Measurements from ENCODE around the gene KLF13. TPM values are rescaled to one million over a fixed set of nuclear protein-coding genes. Genes with fewer than 3 reads are reported as not detected.

The KLF13 gene
- total RNA-seq, 2 experiments from 2014 or later: 134 to 145 TPM

DNA sequence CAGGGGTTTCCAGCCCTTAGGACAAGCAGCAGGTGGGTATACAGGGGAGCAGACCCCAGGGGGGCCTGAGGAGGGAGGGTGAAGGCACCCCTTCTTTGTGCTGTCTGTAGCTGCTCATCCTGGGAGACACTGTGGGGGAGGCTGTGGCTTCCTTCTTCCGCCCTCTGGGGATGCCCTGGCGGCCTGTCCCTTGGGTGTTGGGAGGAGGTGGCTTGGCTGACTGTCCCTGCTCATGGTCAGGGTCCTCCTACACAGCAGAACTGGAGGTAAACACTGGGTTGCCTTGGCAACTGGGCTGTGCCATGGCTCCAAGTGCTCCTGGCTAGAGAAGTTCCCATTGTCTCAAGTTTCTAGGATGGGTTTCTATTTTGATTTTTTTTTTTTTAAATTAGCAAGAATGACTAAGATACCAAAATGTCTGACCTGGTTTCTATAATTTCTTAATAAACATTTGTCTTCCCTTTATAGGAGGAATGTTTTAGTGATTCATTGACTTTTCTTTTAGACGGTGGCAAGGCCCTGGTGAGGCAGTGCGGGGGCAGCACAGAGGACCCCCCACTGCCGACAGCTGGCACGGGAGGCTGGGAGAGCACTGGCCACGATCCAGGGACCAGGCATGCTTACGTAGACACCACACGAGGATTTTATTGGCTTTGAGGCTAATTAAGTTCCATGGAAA lies 12.4 kb downstream of the KLF13 start:
- DNase-seq: peak; percentile 81
- CTCF ChIA-PET: interaction anchor here (0.7 to 1.7 kb wide), 7 partner anchors 10 to 96 kb away, joined by 3 to 4 read pairs (median 3); no protein-coding TSS in a partner anchor
- H3K4me1 Mint-ChIP-seq (ENCODE audit: low read depth): peaks cover 98% of the 10 kb centered on the region
- H3K4me3 Mint-ChIP-seq: peak overlapping the region; percentile 35
- peak overlapping the region; percentile 84 for H3K27ac Mint-ChIP-seq
- H3K27me3 Mint-ChIP-seq: no peaks in the 10 kb centered on the region
- H3K9me3 Mint-ChIP-seq: no peaks in the 10 kb centered on the region
- peaks cover 1% of the 10 kb centered on the region for H3K36me3 Mint-ChIP-seq
- intact Hi-C loops (cut with micrococcal nuclease): loop anchor here (1.0 kb wide), 1 partner anchor 7 kb away; no protein-coding TSS in a partner anchor
- POLR2A ChIA-PET: interaction anchor here (0.6 to 1.8 kb wide), 6 partner anchors 8 to 143 kb away, joined by 3 to 5 read pairs (median 3); partner anchors contain the start of gene KLF13

DNA sequence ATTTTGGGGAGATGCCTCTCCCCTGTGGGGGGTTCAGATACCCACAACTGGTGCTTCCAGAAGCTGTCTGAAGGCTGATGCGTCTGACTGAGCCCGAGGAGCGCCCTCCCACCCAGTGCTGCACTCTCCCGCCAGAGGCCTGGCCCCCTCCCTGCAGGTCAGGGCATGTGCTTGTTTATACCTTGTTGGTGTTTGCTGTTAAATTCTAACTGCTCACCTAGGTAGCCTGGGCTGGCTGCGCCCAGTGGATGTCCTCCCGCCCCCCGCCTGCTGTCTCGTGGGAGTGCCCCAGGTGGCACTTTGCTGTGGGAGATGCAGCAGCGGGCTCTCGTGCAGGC lies 12.9 kb downstream of the KLF13 start:
- peaks cover 1% of the 10 kb centered on the region for H3K36me3 Mint-ChIP-seq
- no peaks in the 10 kb centered on the region for H3K27me3 Mint-ChIP-seq
- POLR2A ChIA-PET: interaction anchor here (1.8 kb wide), 1 partner anchor 14 kb away, joined by 4 read pairs; no protein-coding TSS in a partner anchor
- no peak for DNase-seq
- CTCF ChIA-PET: interaction anchor here (0.7 to 1.7 kb wide), 2 partner anchors 27 to 96 kb away, joined by 3 read pairs; no protein-coding TSS in a partner anchor
- H3K4me1 Mint-ChIP-seq (ENCODE audit: low read depth): peaks cover 99% of the 10 kb centered on the region
- H3K9me3 Mint-ChIP-seq: no peaks in the 10 kb centered on the region
- intact Hi-C loops (cut with micrococcal nuclease): no loop called here
- H3K27ac Mint-ChIP-seq: peak overlapping the region; percentile 90
- no peak overlapping the region for H3K4me3 Mint-ChIP-seq

DNA sequence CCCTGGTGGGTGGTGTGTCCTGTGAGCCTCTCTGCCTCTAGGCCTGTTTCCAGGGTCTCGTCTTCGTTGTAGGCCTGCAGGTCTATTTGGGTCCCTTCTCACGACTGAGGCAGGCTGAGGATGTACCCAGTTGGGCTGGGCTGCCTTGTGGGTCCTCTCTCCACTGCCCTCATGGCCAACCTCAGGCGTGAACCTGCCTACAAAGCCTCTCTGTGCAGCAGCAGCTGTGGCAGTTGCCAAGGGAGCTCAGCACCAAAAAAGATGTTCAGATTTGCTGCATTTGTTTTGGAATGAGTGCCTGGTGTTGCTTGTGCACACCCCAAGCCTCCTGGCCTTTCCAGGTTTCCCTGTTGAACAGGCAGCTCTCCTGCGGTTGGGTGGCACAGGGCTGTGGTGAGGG lies 13.4 kb downstream of the KLF13 start:
- ChIA-PET POLR2A (interaction anchor here (1.8 kb wide), 1 partner anchor 13 kb away, joined by 4 read pairs; no protein-coding TSS in a partner anchor), CTCF (interaction anchor here (0.7 to 1.7 kb wide), 5 partner anchors 14 to 124 kb away, joined by 3 read pairs; no protein-coding TSS in a partner anchor)
- DNase-seq: no peak
- intact Hi-C loops (cut with micrococcal nuclease): no loop called here
- H3K27ac Mint-ChIP-seq: peak overlapping the region; percentile 90
- H3K4me1 Mint-ChIP-seq (ENCODE audit: low read depth): peaks cover 99% of the 10 kb centered on the region
- H3K27me3 Mint-ChIP-seq: no peaks in the 10 kb centered on the region
- H3K9me3 Mint-ChIP-seq: no peaks in the 10 kb centered on the region
- H3K36me3 Mint-ChIP-seq: peaks cover 1% of the 10 kb centered on the region
- no peak overlapping the region for H3K4me3 Mint-ChIP-seq

DNA sequence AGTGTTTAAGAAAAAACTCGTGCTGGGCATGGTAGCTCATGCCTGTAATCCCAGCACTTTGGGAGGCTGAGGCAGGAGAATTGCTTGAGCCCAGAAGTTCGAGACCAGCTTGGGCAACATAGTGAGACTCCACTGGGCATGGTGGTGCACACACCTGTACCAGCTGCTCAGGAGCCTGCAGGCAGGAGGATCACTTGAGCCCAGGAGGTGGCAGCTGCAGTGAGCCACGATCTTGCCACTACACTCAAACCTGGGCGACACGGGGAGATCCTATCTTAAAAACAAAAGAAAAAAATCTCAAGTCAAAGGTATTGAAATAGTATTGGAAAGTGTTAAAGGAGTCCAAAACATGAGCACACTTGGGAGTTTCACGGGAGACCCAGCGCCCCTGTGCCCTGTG lies 14.0 kb downstream of the KLF13 start:
- H3K4me3 Mint-ChIP-seq: no peak overlapping the region
- DNase-seq: no peak
- peaks cover 2% of the 10 kb centered on the region for H3K36me3 Mint-ChIP-seq
- intact Hi-C loops (cut with micrococcal nuclease): no loop called here
- POLR2A ChIA-PET: interaction anchor here (1.8 kb wide), 1 partner anchor 13 kb away, joined by 4 read pairs; no protein-coding TSS in a partner anchor
- CTCF ChIA-PET: interaction anchor here (0.7 to 1.7 kb wide), 4 partner anchors 15 to 125 kb away, joined by 3 read pairs; no protein-coding TSS in a partner anchor
- peak overlapping the region; percentile 90 for H3K27ac Mint-ChIP-seq
- H3K9me3 Mint-ChIP-seq: no peaks in the 10 kb centered on the region
- H3K27me3 Mint-ChIP-seq: no peaks in the 10 kb centered on the region
- H3K4me1 Mint-ChIP-seq (ENCODE audit: low read depth): peaks cover 98% of the 10 kb centered on the region

DNA sequence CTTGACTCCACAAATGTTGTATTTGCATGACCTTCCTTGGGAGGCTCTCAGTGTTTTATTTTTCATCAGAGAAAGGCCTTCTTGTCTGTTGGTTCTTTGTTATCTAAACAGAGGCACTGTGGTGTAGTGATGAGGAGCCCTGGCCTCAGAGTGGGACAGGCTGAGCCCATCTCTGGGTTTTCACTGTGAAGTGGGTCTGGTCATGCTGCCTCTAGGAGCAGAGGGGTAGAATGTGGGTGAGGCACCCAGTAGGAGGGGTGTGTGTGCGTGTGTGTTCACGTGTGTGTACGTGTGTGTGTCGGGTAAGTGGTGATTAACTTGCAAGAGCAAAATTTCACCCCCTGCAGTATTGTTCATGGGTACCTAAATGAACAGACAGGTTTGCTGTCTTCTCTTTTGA lies 14.4 kb downstream of the KLF13 start:
- DNase-seq: no peak
- ChIA-PET POLR2A (interaction anchor here (1.0 to 1.8 kb wide), 3 partner anchors 12 to 15 kb away, joined by 3 to 4 read pairs (median 3); no protein-coding TSS in a partner anchor), CTCF (interaction anchor here (0.7 to 1.7 kb wide), 2 partner anchors 94 to 125 kb away, joined by 3 read pairs; no protein-coding TSS in a partner anchor)
- no peaks in the 10 kb centered on the region for H3K27me3 Mint-ChIP-seq
- peak overlapping the region; percentile 90 for H3K27ac Mint-ChIP-seq
- H3K36me3 Mint-ChIP-seq: peaks cover 7% of the 10 kb centered on the region
- intact Hi-C loops (cut with micrococcal nuclease): no loop called here
- peaks cover 98% of the 10 kb centered on the region for H3K4me1 Mint-ChIP-seq (ENCODE audit: low read depth)
- H3K9me3 Mint-ChIP-seq: no peaks in the 10 kb centered on the region
- H3K4me3 Mint-ChIP-seq: no peak overlapping the region

DNA sequence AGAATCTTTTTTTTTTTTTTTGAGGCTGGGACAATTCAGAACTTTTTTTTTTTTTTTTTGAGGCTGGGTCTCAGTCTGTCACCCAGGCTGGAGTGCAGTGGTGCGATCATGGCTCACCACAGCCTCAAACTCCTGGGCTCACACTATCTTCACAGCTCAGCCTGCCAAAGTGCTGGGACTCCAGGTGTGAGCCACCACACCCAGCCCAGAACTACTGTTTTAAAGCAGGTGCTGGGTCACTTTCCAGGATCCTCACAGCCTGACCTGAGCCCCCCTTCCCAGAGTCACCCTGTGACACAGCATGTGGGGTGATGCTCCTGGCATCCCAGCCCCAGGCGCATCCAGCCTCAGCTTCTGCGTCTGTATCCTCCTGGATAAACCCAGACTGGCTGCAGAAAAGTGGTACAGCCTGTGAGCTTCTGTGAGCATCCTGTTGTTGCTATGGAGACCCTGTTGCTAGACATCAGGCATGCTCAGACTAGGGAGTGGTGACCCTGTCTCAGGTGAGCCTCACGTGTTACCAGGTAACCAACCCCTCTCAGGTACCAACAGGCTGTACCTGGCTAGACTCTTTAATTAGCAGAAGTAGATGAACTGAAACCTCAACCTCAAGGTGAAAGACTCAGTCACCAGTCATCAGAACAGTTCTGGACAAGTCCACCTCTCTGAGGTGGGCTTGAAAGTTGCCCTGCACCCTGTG lies 15.0 kb downstream of the KLF13 start:
- ChIA-PET CTCF (interaction anchor here (1.2 to 1.4 kb wide), 3 partner anchors 13 to 147 kb away, joined by 3 to 7 read pairs (median 7); no protein-coding TSS in a partner anchor), POLR2A (interaction anchor here (0.7 to 1.2 kb wide), 5 partner anchors 11 to 134 kb away, joined by 3 to 4 read pairs (median 3); no protein-coding TSS in a partner anchor)
- H3K4me1 Mint-ChIP-seq (ENCODE audit: low read depth): peaks cover 98% of the 10 kb centered on the region
- no peaks in the 10 kb centered on the region for H3K27me3 Mint-ChIP-seq
- H3K4me3 Mint-ChIP-seq: no peak overlapping the region
- H3K27ac Mint-ChIP-seq: peak overlapping the region; percentile 90
- H3K9me3 Mint-ChIP-seq: no peaks in the 10 kb centered on the region
- DNase-seq: no peak
- H3K36me3 Mint-ChIP-seq: peaks cover 12% of the 10 kb centered on the region
- intact Hi-C loops (cut with micrococcal nuclease): loop anchor here (1.0 kb wide), 1 partner anchor 13 kb away; no protein-coding TSS in a partner anchor

DNA sequence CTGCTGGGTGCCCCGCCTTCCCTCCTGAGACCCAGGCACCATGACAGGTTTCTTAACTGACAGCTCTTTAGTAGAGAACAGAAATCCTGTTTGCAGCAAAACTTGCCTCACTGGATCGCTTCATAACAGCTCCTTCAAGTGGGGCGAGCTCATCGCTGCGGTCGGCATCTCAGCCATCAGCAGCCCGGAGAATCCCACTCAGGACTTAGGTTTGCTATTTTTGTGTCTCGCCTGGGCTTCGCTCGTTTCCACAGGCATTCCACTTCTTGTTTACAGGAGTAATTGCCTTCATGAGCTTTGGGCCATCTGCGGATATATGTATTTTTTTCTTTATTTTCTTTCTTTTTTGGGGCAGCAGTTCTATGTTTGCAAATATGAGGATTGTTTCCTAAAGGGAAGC lies 15.7 kb downstream of the KLF13 start:
- Mint-ChIP-seq H3K9me3 (no peaks in the 10 kb centered on the region), H3K36me3 (peaks cover 20% of the 10 kb centered on the region), H3K27ac (peak overlapping the region; percentile 90), H3K4me3 (peak overlapping the region; percentile 61), H3K4me1 (ENCODE audit: low read depth) (peaks cover 98% of the 10 kb centered on the region), H3K27me3 (no peaks in the 10 kb centered on the region)
- POLR2A ChIA-PET: interaction anchor here (0.8 to 1.2 kb wide), 3 partner anchors 12 to 17 kb away, joined by 3 to 4 read pairs (median 3); no protein-coding TSS in a partner anchor
- intact Hi-C loops (cut with micrococcal nuclease): loop anchor here (1.0 kb wide), 1 partner anchor 14 kb away; no protein-coding TSS in a partner anchor
- CTCF ChIA-PET: interaction anchor here (0.9 to 1.7 kb wide), 5 partner anchors 9 to 146 kb away, joined by 3 to 7 read pairs (median 4); no protein-coding TSS in a partner anchor
- no peak for DNase-seq

DNA sequence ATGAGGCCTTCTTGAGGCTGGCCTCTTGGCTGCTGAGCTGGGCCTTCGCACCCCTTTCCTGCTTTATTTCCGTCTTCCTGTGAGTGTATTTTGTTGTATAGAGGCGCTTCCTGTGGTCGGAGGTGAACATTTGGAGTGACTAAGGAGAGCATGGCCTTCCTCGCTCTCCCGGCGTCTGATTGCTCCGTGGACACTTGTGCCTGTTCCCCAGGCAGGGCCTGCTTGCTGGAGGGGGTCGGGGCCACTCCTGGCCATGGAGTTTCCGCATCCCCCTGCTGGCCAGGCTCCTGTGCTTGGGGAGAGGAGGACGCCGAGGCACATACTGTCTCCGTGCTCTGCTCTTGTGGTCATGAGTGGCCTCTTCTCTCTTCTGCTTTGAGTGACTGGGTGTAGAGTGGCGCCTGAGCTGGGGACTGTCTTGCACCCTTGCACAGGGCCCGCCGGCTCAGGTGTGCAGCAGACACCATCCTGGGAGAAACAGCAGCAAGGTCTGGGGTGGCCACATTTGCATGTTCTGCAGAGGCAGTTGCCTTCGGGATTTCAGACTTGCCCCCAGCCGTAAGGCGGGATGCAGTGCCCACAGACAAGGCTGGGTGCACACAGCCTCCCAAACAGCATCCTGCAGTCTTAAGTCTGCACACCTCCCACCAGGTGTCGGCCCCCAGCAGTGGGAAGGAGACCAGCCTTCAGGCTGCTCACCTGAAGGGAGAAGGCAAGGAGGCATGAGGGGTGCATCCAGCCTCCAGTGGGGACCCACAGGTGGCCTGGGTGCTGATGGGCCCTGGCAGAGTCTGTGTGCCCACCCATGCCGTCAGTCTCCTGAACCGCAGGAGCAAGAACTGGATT lies 16.4 kb downstream of the KLF13 start:
- Mint-ChIP-seq H3K36me3 (peaks cover 26% of the 10 kb centered on the region), H3K9me3 (no peaks in the 10 kb centered on the region), H3K4me1 (ENCODE audit: low read depth) (peaks cover 98% of the 10 kb centered on the region), H3K27ac (peak overlapping the region; percentile 100), H3K4me3 (peak overlapping the region; percentile 61), H3K27me3 (no peaks in the 10 kb centered on the region)
- POLR2A ChIA-PET: interaction anchor here (0.8 to 1.9 kb wide), 4 partner anchors 11 to 23 kb away, joined by 3 to 7 read pairs (median 4); no protein-coding TSS in a partner anchor
- DNase-seq: peak; percentile 60
- intact Hi-C loops (cut with micrococcal nuclease): loop anchor here (1.0 kb wide), 1 partner anchor 15 kb away; no protein-coding TSS in a partner anchor
- CTCF ChIA-PET: interaction anchor here (0.9 to 1.7 kb wide), 6 partner anchors 10 to 145 kb away, joined by 3 to 7 read pairs (median 5); no protein-coding TSS in a partner anchor

DNA sequence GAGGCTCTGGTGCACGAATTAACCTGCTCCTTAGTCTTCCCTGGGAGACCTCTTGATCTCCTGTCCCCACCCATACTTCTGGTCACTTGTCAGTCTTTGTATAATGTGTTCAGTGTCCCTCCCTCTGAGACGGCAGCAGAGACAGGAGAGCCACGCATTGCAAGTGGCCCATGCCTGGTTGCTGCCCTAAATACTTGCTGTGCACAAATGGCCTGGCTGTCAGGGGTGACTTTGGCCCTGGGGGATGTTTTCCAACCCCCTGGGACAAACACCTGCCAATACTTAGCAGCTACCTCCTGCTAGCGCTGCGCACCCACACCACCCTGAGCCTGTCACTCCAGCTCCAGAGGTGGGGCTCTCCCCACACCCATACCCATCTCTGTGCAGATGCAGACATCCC lies 17.2 kb downstream of the KLF13 start:
- Mint-ChIP-seq H3K4me1 (ENCODE audit: low read depth) (peaks cover 98% of the 10 kb centered on the region), H3K27ac (peak overlapping the region; percentile 100)

DNA sequence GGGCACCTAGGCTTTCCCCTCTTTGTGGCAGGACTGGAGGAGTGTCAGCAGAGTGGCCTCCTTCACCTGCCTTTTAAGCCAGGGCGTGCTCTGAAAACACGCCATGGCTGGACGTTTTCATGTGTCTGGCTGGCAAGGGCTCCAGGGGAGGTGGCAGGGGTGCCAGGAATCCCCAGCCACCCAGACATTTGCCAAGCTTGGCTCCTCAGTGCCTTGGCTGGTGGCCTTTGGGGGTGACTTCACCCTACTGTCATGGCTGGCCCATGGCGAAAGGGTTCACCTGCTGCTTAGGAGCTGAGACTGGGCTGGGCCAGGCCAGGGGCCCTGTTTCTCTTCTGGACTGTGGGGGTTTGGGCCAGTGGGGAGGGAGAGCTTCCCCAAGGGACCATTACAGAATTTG lies 17.6 kb downstream of the KLF13 start:
- peaks cover 98% of the 10 kb centered on the region for H3K4me1 Mint-ChIP-seq (ENCODE audit: low read depth)
- ChIA-PET CTCF (interaction anchor here (1.5 kb wide), 1 partner anchor 90 kb away, joined by 6 read pairs; no protein-coding TSS in a partner anchor), POLR2A (interaction anchor here (0.6 to 7.5 kb wide), 5 partner anchors 9 to 30 kb away, joined by 3 to 97 read pairs (median 3); partner anchors contain the start of gene KLF13)
- no peaks in the 10 kb centered on the region for H3K9me3 Mint-ChIP-seq
- peaks cover 31% of the 10 kb centered on the region for H3K36me3 Mint-ChIP-seq
- H3K27ac Mint-ChIP-seq: peak overlapping the region; percentile 100
- intact Hi-C loops (cut with micrococcal nuclease): no loop called here
- H3K27me3 Mint-ChIP-seq: no peaks in the 10 kb centered on the region
- no peak for DNase-seq
- peak overlapping the region; percentile 93 for H3K4me3 Mint-ChIP-seq

More for the DNA sequence above, 17.2 kb downstream of the KLF13 start:
- H3K9me3 Mint-ChIP-seq: no peaks in the 10 kb centered on the region
- H3K27me3 Mint-ChIP-seq: no peaks in the 10 kb centered on the region
- H3K4me3 Mint-ChIP-seq: peak overlapping the region; percentile 26
- CTCF ChIA-PET: interaction anchor here (1.5 to 1.7 kb wide), 2 partner anchors 91 to 129 kb away, joined by 4 to 6 read pairs; no protein-coding TSS in a partner anchor
- intact Hi-C loops (cut with micrococcal nuclease): no loop called here
- peaks cover 28% of the 10 kb centered on the region for H3K36me3 Mint-ChIP-seq
- DNase-seq: no peak
- POLR2A ChIA-PET: interaction anchor here (1.0 to 1.9 kb wide), 2 partner anchors 10 to 22 kb away, joined by 3 to 7 read pairs; no protein-coding TSS in a partner anchor

All from activated CD4-positive, alpha-beta memory T cell treated with anti-CD3 and anti-CD28 coated beads for 36 hours (primary cell).